A549 treated with dexamethasone at 1 μM for 4 hours (cell line): ENCODE measurements around the gene PLEKHH3. TPM values are rescaled to one million over a fixed set of nuclear protein-coding genes. Genes with fewer than 3 reads are reported as not detected.

Experiments
- total RNA-seq: library from RNA; stranded (reverse); fragments of 200-300 nt; extraction: Qiagen RNA extraction; gene quantifications from 5 replicates; pipeline ENCODE4 v1.2.3, GENCODE V29; 2022

Gene PLEKHH3, protein sequence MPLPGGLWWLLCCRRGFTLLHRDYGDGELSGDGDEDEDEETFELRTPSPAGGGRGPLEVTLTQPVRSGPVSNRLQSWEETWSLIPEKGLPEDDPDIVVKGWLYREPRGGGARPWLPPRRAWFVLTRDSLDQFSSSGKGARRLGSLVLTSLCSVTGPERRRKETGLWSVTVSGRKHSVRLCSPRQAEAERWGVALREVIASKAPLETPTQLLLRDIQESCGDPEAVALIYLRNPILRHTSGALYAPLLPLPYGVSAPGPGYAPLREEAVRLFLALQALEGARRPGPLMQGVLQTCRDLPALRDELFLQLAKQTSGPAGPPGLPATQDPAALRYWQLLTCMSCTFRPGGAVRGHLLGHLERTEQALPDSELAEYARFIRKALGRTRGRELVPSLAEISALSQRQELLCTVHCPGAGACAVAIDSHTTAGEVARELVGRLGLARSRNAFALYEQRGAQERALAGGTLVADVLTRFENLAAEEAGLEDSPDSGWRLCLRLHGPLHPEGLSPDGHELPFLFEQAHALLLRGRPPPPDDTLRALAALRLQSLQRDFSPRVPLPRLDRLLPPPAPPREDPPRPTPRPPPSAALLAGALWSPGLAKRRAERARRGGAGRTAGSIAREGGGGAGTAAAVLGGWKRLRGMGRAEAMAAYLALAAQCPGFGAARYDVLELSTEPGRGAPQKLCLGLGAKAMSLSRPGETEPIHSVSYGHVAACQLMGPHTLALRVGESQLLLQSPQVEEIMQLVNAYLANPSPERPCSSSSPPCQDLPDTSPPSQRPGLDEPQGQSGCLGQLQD
- total RNA-seq: 11.5 to 15.9 TPM (median 14.6 TPM) in 5 replicates

DNA sequence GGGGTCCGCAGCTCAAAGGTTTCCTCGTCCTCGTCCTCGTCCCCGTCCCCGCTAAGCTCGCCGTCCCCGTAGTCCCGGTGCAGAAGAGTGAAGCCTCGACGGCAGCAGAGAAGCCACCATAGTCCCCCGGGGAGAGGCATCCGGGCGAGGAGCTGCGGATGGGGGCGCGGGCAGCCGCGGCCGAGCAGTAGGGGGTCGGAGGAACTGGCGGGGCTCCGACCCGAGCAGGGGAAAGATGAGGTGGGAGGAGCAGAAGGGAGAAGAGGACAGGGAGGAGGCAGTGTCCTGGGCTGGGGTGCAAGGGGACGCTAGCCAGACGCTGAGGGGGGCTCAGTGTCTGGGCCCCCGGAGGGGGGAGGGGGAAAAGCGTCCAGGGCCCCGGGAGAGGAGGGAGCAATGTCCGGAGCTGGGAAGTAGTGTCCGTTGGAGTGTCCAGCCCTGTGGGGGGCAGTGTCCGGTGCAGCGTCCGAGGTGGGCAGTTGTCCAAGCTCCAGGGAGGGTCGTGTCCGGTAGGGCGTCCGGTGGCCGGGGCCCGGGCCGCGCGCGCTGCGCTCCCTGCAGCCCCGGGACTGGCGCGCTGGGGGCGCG lies at the start of gene PLEKHH3:
TSS of gene PLEKHH3 (minus strand) at position 571 of the 588 bp plus-strand sequence. CDS start at position 140, 431 bp downstream.

DNA sequence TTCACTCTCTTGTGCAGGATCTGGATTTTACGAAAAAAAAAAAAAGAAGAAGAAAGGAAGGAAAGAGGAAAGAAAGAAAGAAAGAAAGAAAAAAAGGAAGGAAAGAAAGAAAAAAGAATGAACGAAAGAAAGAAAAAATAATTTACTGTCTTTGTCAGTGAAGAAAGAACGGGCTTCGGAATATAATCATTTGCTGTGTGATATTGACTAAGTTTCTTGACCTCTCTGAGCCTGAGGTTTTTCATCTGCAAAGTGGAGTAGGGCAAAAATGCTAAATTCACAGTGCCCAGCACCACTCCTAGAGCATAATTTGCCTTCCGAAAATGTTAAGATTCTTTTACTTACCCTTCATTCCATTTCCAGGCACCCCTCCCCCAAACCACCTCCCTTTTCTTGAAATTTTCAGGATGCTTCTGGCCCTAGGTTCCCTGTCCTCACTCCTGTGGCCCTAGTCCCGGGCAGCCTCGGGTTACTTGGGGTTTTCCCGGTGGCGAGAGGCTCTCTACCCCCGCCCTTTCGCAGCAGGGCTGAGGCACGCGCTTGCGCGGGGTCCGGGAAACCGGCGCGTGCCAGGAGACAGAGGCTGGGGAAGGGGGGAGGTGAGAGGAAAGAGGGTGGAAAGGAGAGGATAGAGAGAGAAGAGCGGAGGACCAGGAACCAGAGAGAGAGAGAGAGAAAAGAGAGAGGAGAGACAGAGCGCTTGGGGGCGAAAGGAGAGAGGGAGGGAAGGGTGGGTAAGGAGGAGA lies 5.4 kb upstream of the PLEKHH3 start, which contains the start of gene CNTNAP1:
TSS of gene CNTNAP1 (plus strand) at position 556 of the 746 bp plus-strand sequence. CDS start 299 bp downstream, outside the sequence.

DNA sequence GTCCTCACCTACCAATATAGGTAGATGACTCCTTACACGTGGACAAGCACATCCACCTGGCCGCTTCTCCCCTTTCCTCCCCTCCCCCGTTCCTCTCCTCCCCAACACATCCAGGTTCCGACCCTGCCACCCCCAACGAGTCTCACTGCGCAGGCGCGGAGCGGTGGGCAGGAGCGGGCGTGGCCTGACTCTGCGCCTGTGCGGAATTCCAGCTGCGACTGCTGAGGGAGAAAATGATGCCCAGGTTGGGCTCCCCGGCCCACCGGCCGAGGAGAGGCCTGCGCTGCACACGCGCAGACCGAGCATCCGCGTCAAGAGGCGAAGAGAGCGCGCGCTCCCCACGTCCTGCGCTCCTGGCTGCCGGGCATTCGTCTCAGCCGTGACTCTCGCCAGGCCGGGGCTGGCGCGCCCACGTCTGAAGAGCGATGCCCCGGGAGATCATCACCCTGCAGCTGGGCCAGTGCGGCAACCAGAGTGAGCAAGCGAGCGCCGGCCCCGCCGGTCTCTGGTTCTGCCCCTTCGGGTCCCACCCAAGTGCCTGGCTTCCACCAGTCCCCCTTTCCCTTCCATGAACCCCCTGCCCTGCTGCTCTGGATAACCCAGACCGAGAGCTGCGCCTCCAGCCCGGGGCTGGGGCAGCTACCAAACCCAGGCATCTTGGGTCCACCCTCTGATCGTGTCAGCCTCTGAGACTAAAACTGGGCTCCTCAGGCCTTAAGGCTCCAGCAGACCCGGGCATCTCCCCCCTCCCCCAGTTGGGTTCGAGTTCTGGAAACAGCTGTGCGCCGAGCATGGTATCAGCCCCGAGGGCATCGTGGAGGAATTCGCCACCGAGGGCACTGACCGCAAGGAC lies 17.5 kb downstream of the PLEKHH3 start, which contains the start of gene TUBG2:
TSS of gene TUBG2 (plus strand) at position 206 of the 853 bp plus-strand sequence. CDS start at position 426, 220 bp downstream.

Other genes starting within 250 kb of the PLEKHH3 start
- 25.9 to 42.7 TPM (median 40.2 TPM) in 5 replicates for gene ATP6V0A1, start 218.1 kb downstream of the PLEKHH3 start, total RNA-seq
- 28.7 to 43.2 TPM (median 37.9 TPM) in 5 replicates for gene NAGLU, start 140.8 kb downstream of the PLEKHH3 start, total RNA-seq
- 0.89 to 1.5 TPM (median 1.2 TPM) in 5 replicates for gene HSD17B1, start 124.1 kb downstream of the PLEKHH3 start, total RNA-seq
- gene COASY, start 114.8 kb downstream of the PLEKHH3 start, total RNA-seq: 96.2 to 121 TPM (median 112 TPM) in 5 replicates
- gene MLX, start 109.9 kb downstream of the PLEKHH3 start, total RNA-seq: 53.8 to 68.7 TPM (median 66.2 TPM) in 5 replicates
- gene PSMC3IP, start 99.3 kb downstream of the PLEKHH3 start, total RNA-seq: 29.1 to 33.7 TPM (median 32.2 TPM) in 5 replicates
- gene RETREG3, start 67.6 kb downstream of the PLEKHH3 start, total RNA-seq: 24.9 to 32.1 TPM (median 30.6 TPM) in 5 replicates
- gene TUBG1, start 67.3 kb downstream of the PLEKHH3 start, total RNA-seq: 128 to 160 TPM (median 146 TPM) in 5 replicates
- gene TUBG2, start 17.7 kb downstream of the PLEKHH3 start, total RNA-seq: 14.0 to 23.3 TPM (median 20.5 TPM) in 5 replicates
- gene CCR10, start 4.8 kb upstream of the PLEKHH3 start, total RNA-seq: 0.21 to 0.42 TPM (median 0.34 TPM) in 5 replicates
- gene CNTNAP1, start 5.5 kb upstream of the PLEKHH3 start, total RNA-seq: 3.8 to 6.0 TPM (median 5.8 TPM) in 5 replicates
- gene EZH1, start 68.0 kb upstream of the PLEKHH3 start, total RNA-seq: 9.4 to 12.3 TPM (median 10.0 TPM) in 5 replicates
- 0.67 to 1.5 TPM (median 0.77 TPM) in 5 replicates for gene RAMP2, start 84.2 kb upstream of the PLEKHH3 start, total RNA-seq
- 112 to 135 TPM (median 113 TPM) in 5 replicates for gene VPS25, start 96.5 kb upstream of the PLEKHH3 start, total RNA-seq
- gene WNK4, start 103.6 kb upstream of the PLEKHH3 start, total RNA-seq: 0.50 to 1.7 TPM (median 1.1 TPM) in 5 replicates
- gene COA3, start 121.7 kb upstream of the PLEKHH3 start, total RNA-seq: 120 to 129 TPM (median 122 TPM) in 5 replicates
- gene CNTD1, start 121.9 kb upstream of the PLEKHH3 start, total RNA-seq: 0.07 TPM in 1 of 5 replicates, not detected in the others
- 82.3 to 107 TPM (median 86.1 TPM) in 5 replicates for gene BECN1, start 147.3 kb upstream of the PLEKHH3 start, total RNA-seq
- gene PSME3, start 156.4 kb upstream of the PLEKHH3 start, total RNA-seq: 236 to 259 TPM (median 252 TPM) in 5 replicates
- 1.6 to 3.0 TPM (median 2.4 TPM) in 5 replicates for gene AOC2, start 167.6 kb upstream of the PLEKHH3 start, total RNA-seq
- 0.86 to 2.0 TPM (median 1.1 TPM) in 5 replicates for gene AOC3, start 174.2 kb upstream of the PLEKHH3 start, total RNA-seq
- 0.06 to 0.09 TPM (median 0.08 TPM) in 3 of 5 replicates, not detected in the others for gene G6PC1, start 223.8 kb upstream of the PLEKHH3 start, total RNA-seq